DMS53 treated with DMSO at 0.1 percent for 48 hours (cell line): Measurements from ENCODE around the gene SPAST.
"Not testable (repeated sequence)": the region's sequence is repeated elsewhere in the genome, so short reads cannot be mapped to it uniquely, and the experiment has no call there.

Experiments used
- DNase-seq: peaks from one replicate; lab custom pipeline; 2025; ENCODE audit not compliant: unreplicated experiment; lab: John Stamatoyannopoulos, UW

Gene SPAST, protein sequence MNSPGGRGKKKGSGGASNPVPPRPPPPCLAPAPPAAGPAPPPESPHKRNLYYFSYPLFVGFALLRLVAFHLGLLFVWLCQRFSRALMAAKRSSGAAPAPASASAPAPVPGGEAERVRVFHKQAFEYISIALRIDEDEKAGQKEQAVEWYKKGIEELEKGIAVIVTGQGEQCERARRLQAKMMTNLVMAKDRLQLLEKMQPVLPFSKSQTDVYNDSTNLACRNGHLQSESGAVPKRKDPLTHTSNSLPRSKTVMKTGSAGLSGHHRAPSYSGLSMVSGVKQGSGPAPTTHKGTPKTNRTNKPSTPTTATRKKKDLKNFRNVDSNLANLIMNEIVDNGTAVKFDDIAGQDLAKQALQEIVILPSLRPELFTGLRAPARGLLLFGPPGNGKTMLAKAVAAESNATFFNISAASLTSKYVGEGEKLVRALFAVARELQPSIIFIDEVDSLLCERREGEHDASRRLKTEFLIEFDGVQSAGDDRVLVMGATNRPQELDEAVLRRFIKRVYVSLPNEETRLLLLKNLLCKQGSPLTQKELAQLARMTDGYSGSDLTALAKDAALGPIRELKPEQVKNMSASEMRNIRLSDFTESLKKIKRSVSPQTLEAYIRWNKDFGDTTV

DNA sequence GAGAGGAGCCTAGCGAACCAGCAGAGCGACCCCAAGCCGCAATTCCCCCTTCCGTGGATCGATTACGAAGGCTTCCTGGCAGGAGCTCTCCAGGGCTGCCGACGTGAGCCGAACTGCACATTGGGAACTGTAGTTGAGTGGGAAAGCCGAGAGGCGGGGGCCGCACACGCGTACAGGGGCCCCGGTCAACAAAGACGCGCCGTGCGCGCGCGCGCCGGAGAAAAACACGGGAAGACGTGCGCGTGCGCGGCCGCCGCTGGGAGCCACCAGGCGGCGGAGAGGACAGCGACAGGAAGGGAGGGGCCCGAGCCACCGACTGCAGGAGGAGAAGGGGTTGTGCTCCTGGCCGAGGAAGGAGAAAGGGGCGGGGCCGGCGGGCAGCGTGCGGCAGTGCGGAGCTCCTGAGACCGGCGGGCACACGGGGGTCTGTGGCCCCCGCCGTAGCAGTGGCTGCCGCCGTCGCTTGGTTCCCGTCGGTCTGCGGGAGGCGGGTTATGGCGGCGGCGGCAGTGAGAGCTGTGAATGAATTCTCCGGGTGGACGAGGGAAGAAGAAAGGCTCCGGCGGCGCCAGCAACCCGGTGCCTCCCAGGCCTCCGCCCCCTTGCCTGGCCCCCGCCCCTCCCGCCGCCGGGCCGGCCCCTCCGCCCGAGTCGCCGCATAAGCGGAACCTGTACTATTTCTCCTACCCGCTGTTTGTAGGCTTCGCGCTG lies at the start of gene SPAST:
TSS of gene SPAST (plus strand) at position 247 of the 711 bp plus-strand sequence. CDS start at position 523, 276 bp downstream.
- peak; percentile 88 for DNase-seq

DNA sequence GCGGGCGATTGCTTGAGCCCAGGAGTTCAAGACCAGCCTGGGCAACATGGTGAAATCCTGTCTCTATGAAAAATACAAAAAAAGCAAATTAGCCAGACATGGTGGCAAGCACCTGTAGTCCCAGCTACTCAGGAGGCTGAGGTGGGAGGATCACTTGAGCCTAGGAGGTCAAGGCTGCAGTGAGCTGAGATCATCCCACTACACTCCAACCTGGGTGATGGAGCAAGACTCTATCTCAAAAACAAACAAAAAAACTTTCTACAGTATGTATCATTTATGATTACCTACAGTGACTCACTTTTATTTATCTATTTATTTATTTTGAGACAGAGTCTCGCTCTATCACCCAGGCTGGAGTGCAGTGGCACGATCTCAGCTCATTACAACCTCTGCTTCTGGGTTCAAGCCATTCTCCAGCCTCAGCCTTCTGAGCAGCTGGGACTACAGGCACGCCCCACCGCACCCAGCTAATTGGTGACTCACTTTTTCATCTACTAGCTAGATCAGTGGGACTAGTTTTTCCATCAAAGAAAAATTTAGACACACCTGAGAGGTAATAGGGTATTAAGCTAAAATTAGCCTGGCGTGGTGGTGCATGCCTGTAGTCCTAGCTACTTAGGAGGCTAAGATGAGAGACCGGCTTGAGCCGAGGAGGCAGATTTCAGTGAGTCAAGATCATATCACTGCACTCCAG lies 44.4 kb upstream of the SPAST start:
- DNase-seq = not testable (repeated sequence)

DNA sequence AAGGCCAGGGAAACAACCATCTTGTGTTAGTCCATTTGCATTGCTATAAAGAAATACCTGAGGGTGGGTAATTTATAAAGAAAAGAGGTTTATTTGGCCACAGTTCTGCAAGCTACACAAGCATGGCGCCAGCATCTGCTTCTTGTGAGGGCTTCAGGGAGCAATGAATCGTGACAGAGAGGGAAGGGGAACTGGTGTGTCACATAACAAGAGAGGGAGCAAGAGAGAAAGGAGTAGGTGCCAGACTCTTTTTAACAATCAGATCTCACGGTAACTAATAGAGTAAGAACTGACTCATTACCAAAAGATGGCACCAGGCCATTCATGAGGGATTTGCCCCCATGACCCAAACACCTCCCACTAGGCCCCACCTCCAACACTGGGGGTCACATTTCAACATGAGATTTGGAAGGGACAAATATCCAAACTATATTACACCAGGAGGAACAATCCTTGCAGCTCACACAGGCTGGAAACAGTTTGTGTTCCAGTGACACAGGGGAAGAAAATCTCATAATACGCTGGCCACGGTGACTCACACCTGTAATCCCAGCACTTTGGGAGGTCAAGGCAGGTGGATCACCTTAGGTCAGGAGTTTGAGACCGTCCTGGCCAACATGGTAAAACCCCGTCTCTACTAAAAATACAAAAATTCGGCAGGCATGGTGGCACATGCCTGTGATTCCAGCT lies 29.0 kb upstream of the SPAST start:
- not testable (repeated sequence) for DNase-seq

DNA sequence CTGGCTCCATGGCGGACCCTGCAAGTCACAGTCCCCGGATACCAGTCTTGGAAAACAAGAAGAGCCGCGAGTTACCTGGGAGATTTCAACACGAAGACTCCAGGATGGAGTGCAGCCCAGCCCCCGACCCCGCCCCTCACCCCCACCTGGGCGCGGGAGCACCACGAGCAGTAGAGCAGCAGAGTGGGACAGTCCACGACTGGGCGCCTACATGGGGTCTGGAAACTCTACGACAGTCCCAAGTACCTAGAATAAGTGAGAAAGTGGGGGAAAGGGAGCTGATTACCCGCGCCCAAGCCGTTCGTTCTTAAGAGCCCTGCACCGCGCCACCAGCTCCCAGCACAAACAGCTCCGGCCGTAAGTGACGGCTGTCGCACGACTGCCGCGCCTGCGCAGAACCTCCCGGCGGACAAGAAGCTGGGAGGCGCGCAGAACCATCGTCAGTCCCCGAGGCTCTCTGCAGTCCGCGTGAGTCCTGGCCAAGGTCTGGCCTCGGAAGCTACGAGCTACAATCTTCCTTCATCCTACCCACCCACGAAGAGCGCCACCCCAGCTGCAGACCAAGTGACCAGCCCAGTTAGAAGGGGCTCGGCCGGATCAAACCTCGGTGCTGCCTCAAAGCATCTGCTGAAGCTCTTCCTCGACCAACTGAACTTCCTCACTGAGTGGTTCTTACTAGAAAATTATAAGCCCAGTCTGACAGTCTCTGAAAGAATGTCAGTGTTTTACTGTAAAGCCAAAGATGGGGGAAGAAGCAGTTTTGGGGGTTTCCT lies 23.7 kb upstream of the SPAST start, which contains the start of gene DPY30:
TSS of gene DPY30 (minus strand) at position 359 of the 773 bp plus-strand sequence. CDS start at position 10, 349 bp downstream.
- DNase-seq = peak; percentile 81

- DNase-seq = no peak
Measured at GRCh38 chr2:32043561-32043960, 19.8 kb upstream of the SPAST start.

DNA sequence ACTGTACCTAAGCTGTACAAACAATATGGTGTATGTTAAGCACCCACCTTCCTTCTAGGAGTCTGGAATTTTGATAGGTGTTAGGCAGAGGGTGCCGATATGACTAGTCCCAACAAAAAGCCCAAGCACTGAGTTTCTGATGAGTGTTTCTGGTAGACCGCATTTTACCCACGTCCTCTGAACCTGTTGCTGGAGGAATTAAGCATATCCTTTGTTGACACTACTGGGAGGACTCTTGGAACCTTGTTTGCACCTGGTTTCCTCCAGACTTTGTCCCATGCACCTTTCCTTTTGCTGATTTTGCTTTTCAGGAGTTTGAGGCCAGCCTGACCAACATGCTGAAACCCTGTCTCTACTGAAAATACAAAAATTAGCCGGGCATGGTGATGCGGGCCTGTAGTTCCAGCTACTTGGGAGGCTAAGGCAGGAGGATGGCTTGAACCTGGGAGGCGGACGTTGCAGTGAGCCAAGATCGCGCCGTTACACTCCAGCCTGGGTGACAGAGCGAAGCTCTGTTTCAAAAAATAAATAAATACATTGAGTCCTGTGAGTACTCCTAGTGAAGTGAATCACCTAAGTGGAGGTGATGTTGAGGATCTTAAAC lies 11.4 kb upstream of the SPAST start:
- DNase-seq = no peak

- DNase-seq = not testable (repeated sequence)
Measured at GRCh38 chr2:32054583-32054982, 8.8 kb upstream of the SPAST start.

DNA sequence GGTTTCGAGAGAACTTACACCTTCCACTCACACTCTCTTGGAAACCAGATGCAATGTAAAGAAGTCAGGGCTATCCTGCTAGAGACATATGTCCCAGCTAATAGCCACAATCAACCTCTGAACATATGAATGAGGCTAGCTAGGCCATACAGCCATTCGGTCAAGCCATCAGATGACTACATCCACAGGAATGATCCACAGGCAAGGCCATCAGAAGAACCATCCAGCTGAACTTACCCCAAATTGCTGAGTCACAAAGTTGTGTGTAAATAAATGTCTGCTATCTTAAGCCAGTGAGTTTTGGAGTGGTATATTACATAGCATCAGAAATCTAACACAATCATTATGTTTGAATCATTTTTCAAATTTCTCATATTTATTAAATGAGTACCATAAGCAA lies 5.2 kb upstream of the SPAST start:
- DNase-seq = no peak

GRCh38 chr2:32060266-32060665 lies 3.1 kb upstream of the SPAST start:
- no peak for DNase-seq

- no peak for DNase-seq
Measured at GRCh38 chr2:32061430-32061829, 1.9 kb upstream of the SPAST start.

GRCh38 chr2:32061973-32062861 lies 1.1 kb upstream of the SPAST start:
- peak; percentile 21 for DNase-seq

DNA sequence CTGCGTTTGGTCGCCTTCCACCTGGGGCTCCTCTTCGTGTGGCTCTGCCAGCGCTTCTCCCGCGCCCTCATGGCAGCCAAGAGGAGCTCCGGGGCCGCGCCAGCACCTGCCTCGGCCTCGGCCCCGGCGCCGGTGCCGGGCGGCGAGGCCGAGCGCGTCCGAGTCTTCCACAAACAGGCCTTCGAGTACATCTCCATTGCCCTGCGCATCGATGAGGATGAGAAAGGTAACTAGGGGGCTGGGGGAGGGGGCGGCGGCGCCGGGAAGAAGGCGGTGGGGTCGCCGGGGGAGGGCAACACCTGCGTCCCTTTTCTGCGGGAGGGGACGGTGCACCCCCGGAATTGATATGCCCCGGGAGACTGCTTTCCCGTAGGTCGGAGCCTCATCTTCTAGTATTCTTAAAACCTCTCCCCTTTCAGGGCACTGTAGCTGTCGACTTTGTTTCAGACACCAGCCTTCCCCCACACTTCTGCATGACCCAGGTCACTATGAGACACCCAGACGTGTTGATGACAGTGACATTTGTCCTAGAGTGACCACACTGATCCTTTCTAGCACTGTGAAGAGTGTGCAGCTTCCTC lies 755 bp downstream of the SPAST start:
- DNase-seq = no peak

DNA sequence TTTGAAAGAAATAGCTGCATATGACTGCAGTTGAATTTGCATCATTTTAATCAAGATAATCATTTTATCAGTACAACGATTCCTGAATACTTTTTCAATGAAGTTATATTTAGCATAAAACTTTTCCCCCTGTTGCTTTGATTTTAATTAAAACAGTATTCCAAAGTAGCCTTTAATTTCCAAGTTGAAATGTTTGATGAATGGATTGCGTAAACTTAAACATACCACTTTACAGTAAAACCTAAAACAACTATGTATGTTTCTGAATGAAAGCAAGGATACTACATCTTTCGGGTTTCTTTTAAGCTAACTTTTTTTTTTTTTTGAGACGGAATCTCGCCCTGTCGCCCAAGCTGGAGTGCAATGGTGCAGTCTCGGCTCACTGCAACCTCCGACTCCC lies 1.4 kb downstream of the SPAST start:
- no peak for DNase-seq

DNA sequence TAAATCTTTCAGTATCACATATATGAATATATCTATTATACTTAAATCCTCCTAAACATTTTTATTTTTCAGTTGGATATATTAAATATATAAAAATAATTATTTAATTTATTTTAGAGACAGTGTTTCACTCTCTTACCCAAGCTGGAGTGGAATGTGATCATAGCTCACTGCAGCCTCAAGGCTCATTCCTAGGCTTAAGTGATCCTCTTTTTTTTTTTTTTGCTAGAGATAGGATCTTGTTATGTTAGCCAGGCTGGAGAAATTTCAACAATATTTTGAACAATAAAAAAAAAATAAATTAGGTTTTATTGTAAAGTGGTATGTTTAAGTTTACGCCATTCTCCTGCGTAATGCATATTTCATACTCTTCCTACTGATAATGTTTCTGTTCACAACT lies 4.2 kb downstream of the SPAST start:
- DNase-seq = no peak

- no peak for DNase-seq
Measured at GRCh38 chr2:32074134-32074506, 10.8 kb downstream of the SPAST start.

DNA sequence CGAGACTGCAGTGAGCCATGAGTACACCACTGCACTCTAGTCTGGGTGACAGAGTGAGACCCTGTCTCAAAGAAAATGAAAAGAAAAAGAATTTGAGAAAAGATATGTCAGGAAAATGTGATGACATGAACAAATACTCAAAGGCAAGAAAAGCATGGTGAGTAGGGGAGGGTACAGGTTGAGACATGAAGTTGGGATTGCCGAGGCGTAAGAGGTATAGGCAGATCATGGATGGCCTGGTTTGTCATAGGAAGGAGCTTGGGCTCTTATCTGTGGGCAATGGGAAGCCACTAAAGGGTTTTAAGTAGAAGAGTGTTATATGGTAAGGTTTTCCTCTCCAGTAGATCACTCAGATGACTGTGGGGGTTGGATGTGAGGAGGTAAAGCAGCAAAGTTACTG lies 32.3 kb downstream of the SPAST start:
- DNase-seq = no peak

DNA sequence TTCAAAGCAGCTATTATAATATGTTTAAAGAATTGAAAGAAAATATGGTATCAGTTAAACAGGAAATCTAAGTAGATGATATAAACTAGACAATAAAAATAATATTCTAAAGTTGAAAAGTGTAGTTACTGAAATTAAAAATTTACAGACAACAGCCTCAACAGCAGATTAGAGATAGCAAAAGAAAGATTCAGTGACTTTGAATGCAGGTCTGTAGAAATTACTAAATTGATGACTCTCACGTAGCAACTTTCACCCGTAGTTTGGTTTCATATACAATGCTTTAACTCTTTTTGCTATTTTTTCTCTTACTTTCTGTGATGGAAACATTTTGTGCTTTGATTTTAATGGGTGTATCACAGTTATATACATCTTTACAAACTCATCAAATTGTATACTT lies 44.8 kb downstream of the SPAST start:
- no peak for DNase-seq

GRCh38 chr2:32118055-32118454 lies 54.7 kb downstream of the SPAST start:
- no peak for DNase-seq
